GM12878 (cell line): ENCODE data around the gene PAX2. TPM values are rescaled to one million over a fixed set of nuclear protein-coding genes. Genes with fewer than 3 reads are reported as not detected.

Source experiments
- ATAC-seq: fragments of 200-7000 bp; cut with Tn5 transposase; 3 replicates; pipeline ENCODE4 v1.9.1; 2020; ENCODE audit warnings: mild to moderate bottlenecking, moderate library complexity
- BruUV-seq: library from RNA; stranded (reverse); fragments of 400-500 nt; replicated peaks from 2 replicates; lab custom pipeline; 2021; lab: Mats Ljungman, UMichigan
- CTCF ChIA-PET: fragments of 300-600 bp; sonication (Branson Sonifier 250); formaldehyde crosslinking; extraction: SDS; loops from one replicate; lab custom pipeline; 2021; ENCODE audit warnings: inconsistent platforms; lab: Yijun Ruan, JAX
- POLR2A ChIA-PET: fragments of 350-600 bp; formaldehyde crosslinking; extraction: SDS; loops from one replicate; lab custom pipeline; 2021; ENCODE audit warnings: inconsistent platforms; lab: Charles Lee
- RAD21 ChIA-PET: fragments of 300-600 bp; sonication (Branson Sonifier 250); formaldehyde crosslinking; loops from one replicate; lab custom pipeline; 2023; ENCODE audit warnings: antibody characterized with exemption; ENCODE audit not compliant: unreplicated experiment; lab: Charles Lee
- SMC1A ChIA-PET: fragments of 300-600 bp; sonication (Branson Sonifier 250); formaldehyde crosslinking; loops from one replicate; lab custom pipeline; 2023; ENCODE audit not compliant: unreplicated experiment, uncharacterized antibody; lab: Charles Lee
- DNase-seq: peaks from one replicate; pipeline ENCODE4 v3.0.0-alpha.2; 2011; ENCODE audit warnings: low read depth, low spot score
- FAIRE-seq: peaks from 3 replicates; lab custom pipeline; 2011; peaks lifted over from hg19 to GRCh38; lab: Jason Lieb, UNC
- H2AFZ ChIP-seq: 2 replicates; pipeline ENCODE4 v1.6.0; 2011; ENCODE audit warnings: low read depth, low read length, control low read depth; ENCODE audit not compliant: control insufficient read depth
- H3K27ac ChIP-seq: 2 replicates; pipeline ENCODE4 v1.5.1; 2011; ENCODE audit warnings: control low read depth; ENCODE audit not compliant: control insufficient read depth, insufficient read depth
- H3K27me3 ChIP-seq, 2 experiments: replicated peaks in 1 of 2; 2 replicates each; pipeline versions ENCODE4 v1.6.0 to v1.6.1; 2011; ENCODE audit warnings: low read length in 1 of 2; ENCODE audit not compliant: control insufficient read depth in 2 of 2, insufficient read depth in 2 of 2
- H3K36me3 ChIP-seq, 2 experiments: 2 replicates each; pipeline ENCODE4 v1.5.1; 2011; ENCODE audit warnings: low read length in 1 of 2; ENCODE audit not compliant: control insufficient read depth in 2 of 2, insufficient read depth in 2 of 2
- H3K4me1 ChIP-seq: 2 replicates; pipeline ENCODE4 v1.6.1; 2011; ENCODE audit warnings: mild to moderate bottlenecking, low read length, moderate library complexity, mixed read lengths; ENCODE audit not compliant: control insufficient read depth, insufficient read depth
- H3K4me2 ChIP-seq: 2 replicates; pipeline ENCODE4 v1.6.0; 2011; ENCODE audit warnings: control low read depth; ENCODE audit not compliant: control insufficient read depth, insufficient read depth
- H3K4me3 ChIP-seq: fragments of 200-600 bp; sonication (generic); 2 replicates; pipeline ENCODE4 v1.5.1; 2016
- H3K79me2 ChIP-seq: 2 replicates; pipeline ENCODE4 v1.6.0; 2011; ENCODE audit warnings: low read length; ENCODE audit not compliant: control insufficient read depth, insufficient read depth
- H3K9ac ChIP-seq: 2 replicates; pipeline ENCODE4 v1.8.0; 2011; ENCODE audit warnings: low read length, control low read depth, mixed read lengths; ENCODE audit not compliant: control insufficient read depth, insufficient read depth
- H3K9me3 ChIP-seq: replicated peaks from 3 replicates; pipeline ENCODE4 v1.5.1; 2011; ENCODE audit warnings: mild to moderate bottlenecking, low read length; ENCODE audit not compliant: control insufficient read depth, insufficient read depth
- H4K20me1 ChIP-seq: 2 replicates; pipeline ENCODE4 v1.6.0; 2011; ENCODE audit not compliant: control insufficient read depth, insufficient read depth
- BCLAF1 ChIP-seq: fragments of 450-650 bp; IDR thresholded peaks from 2 replicates; pipeline ENCODE4 v1.6.1; 2017; ENCODE audit warnings: antibody characterized with exemption, mild to moderate bottlenecking, moderate library complexity
- BHLHE40 ChIP-seq, 2 experiments: fragments of 450-650 bp in 1 of 2; IDR thresholded peaks; 2 replicates each; pipeline ENCODE4 v1.6.1; 2011 to 2017; ENCODE audit warnings: low read depth in 2 of 2, borderline replicate concordance in 1 of 2, improper control_type of control experiment in 1 of 2, low read length in 1 of 2, mild to moderate bottlenecking in 1 of 2
- DPF2 ChIP-seq: fragments of 450-650 bp; IDR thresholded peaks from 2 replicates; pipeline ENCODE4 v1.6.1; 2017; ENCODE audit warnings: mild to moderate bottlenecking
- IRF3 ChIP-seq: fragments of 450-650 bp; IDR thresholded peaks from 2 replicates; pipeline ENCODE4 v1.6.1; 2014; ENCODE audit warnings: mild to moderate bottlenecking
- KDM1A ChIP-seq: fragments of 200-600 bp; sonication (generic); IDR thresholded peaks from 2 replicates; pipeline ENCODE4 v1.6.1; 2016; ENCODE audit warnings: borderline replicate concordance
- KLF5 ChIP-seq: fragments of 450-650 bp; IDR thresholded peaks from 2 replicates; pipeline ENCODE4 v1.6.1; 2014; ENCODE audit warnings: mild to moderate bottlenecking; ENCODE audit not compliant: partially characterized antibody
- MXI1 ChIP-seq: fragments of 150-350 bp; IDR thresholded peaks from 2 replicates; pipeline ENCODE4 v1.6.1; 2011; ENCODE audit warnings: low read depth, mild to moderate bottlenecking, inconsistent platforms, low read length, improper control_type of control experiment
- NFYA ChIP-seq: IDR thresholded peaks from 2 replicates; pipeline ENCODE4 v1.6.1; 2011; ENCODE audit warnings: low read depth, mild to moderate bottlenecking, low read length, improper control_type of control experiment, borderline replicate concordance
- NRF1 ChIP-seq: conservative IDR thresholded peaks from 2 replicates; pipeline ENCODE4 v1.6.1; 2011; ENCODE audit warnings: mild to moderate bottlenecking, low read depth, low read length, improper control_type of control experiment
- REST ChIP-seq: IDR thresholded peaks from 2 replicates; pipeline ENCODE4 v1.6.1; 2012; ENCODE audit warnings: mild to moderate bottlenecking, low read depth, low read length
- TARDBP ChIP-seq: IDR thresholded peaks from 2 replicates; pipeline ENCODE4 v1.6.1; 2016; ENCODE audit warnings: borderline replicate concordance
- ZNF592 ChIP-seq: fragments of 450-650 bp; IDR thresholded peaks from 2 replicates; pipeline ENCODE4 v1.6.1; 2017; ENCODE audit warnings: mild to moderate bottlenecking, moderate library complexity
- WGBS: methylation state at CpG from one replicate; pipeline ENCODE4 v1.1.6; 2016; ENCODE audit warnings: low lambda C conversion rate; ENCODE audit not compliant: insufficient replicate concordance, insufficient coverage; ENCODE audit errors: missing lambda C conversion rate; 5-methylcytosine and 5-hydroxymethylcytosine counted together
- in situ Hi-C: fragments of 300-500 bp; cut with MboI; formaldehyde crosslinking; loops from 9 replicates; pipeline ENCODE4 v1.14.3; 2018; ENCODE audit warnings: mixed read lengths
- intact Hi-C: fragments of 100-400 bp; cut with micrococcal nuclease; formaldehyde crosslinking; loops from one replicate; pipeline ENCODE4 v1.14.2; 2022; ENCODE audit not compliant: unreplicated experiment
- polyA plus RNA-seq, 11 experiments: library from polyadenylated mRNA; depleted of rRNA in 4 of 11; unstranded in 6 of 11; stranded (reverse) in 5 of 11; fragments of >200 nt; fragmentation: Nextera tagmentation in 4 of 11; fragmentation: Illumina TruSeq in 1 of 11; extraction: Ambion mirVana in 4 of 11; extraction: Trizol in 1 of 11; gene quantifications; 1 replicate in 1 of 11; 2 replicates in 10 of 11; pipeline versions ENCODE4 v1.2.1 to v1.2.3, GENCODE V29; 2011 to 2016; ENCODE audit warnings: inconsistent platforms in 2 of 11, missing spikeins in 2 of 11, low read depth in 1 of 11
- total RNA-seq, 4 experiments: library from RNA; depleted of rRNA in 3 of 4; stranded (reverse); fragments of >200 nt in 3 of 4; fragmentation: Illumina TruSeq in 1 of 4; extraction: Trizol in 1 of 4; gene quantifications; 2 replicates each; pipeline versions ENCODE4 v1.2.1 to v1.2.3, GENCODE V29; 2013 to 2021

Gene PAX2
- total and polyA plus RNA-seq, 10 of the 15 experiments (the other 5 are each of a cell fraction or from before 2014, with no cell fraction given) = not detected

GRCh38 chr10:100831742-100832141, 86.4 kb downstream of the PAX2 start:
- intact Hi-C loops (no loop called here), in situ Hi-C loops (no loop called here)
- no peak for DNase-seq
- no peak for FAIRE-seq
- H2AFZ ChIP-seq = no peak overlapping the region
- H3K27ac ChIP-seq = no peak overlapping the region
- RAD21 ChIA-PET = no interaction called here
- H3K9ac ChIP-seq = no peak overlapping the region
- no TSS peak for BruUV-seq
- H3K9me3 ChIP-seq = no peaks in the 10 kb centered on the region
- H3K27me3 ChIP-seq = peaks cover 13 to 25% of the 10 kb centered on the region in 2 experiments
- H4K20me1 ChIP-seq = no peaks in the 10 kb centered on the region; the same call in 1 of the 2 replicates
- 0% methylated on average over 1 of the region's 1 CpG for whole genome bisulfite sequencing
- SMC1A ChIA-PET = no interaction called here
- no peak for ATAC-seq
- POLR2A ChIA-PET = no interaction called here
- no peaks in the 10 kb centered on the region for H3K36me3 ChIP-seq
- no peak overlapping the region for H3K4me2 ChIP-seq
- no peaks in the 10 kb centered on the region for H3K79me2 ChIP-seq
- no peak overlapping the region for H3K4me3 ChIP-seq
- H3K4me1 ChIP-seq = peaks cover 5% of the 10 kb centered on the region
- CTCF ChIA-PET = no interaction called here
- TF ChIP-seq IRF3 (no peak), ZNF592 (no peak), BHLHE40 (IDR thresholded peaks at IDR 0.05; ENCODE audit: borderline replicate concordance in 1 of 2, low read depth in 2 of 2, low read length in 1 of 2) (no peak), REST (no peak), BCLAF1 (no peak), MXI1 (no peak), KDM1A (no peak), NFYA (no peak), DPF2 (no peak), TARDBP (no peak), NRF1 (no peak), KLF5 (no peak)
